H1 (cell line): ENCODE data around the gene MARS1. TPM values are rescaled to one million over a fixed set of nuclear protein-coding genes. Genes with fewer than 3 reads are reported as not detected.

Experiments
- CTCF ChIA-PET: fragments of 300-600 bp; sonication (Branson Sonifier 250); formaldehyde crosslinking; loops from one replicate; lab custom pipeline; 2021; ENCODE audit not compliant: partially characterized antibody; lab: Charles Lee
- POLR2A ChIA-PET: fragments of 300-600 bp; sonication (Branson Sonifier 250); formaldehyde crosslinking; loops from one replicate; lab custom pipeline; 2021; ENCODE audit warnings: inconsistent platforms; ENCODE audit not compliant: partially characterized antibody; lab: Charles Lee
- DNase-seq, 2 experiments: peaks; one replicate each; pipeline versions ENCODE4 v3.0.0 to v3.0.0-alpha.2; 2010 to 2022; ENCODE audit warnings: low spot score in 2 of 2, low read depth in 1 of 2, mixed read lengths in 1 of 2
- FAIRE-seq: peaks from 2 replicates; lab custom pipeline; 2011; peaks lifted over from hg19 to GRCh38; lab: Jason Lieb, UNC
- H2AFZ ChIP-seq: 2 replicates; pipeline ENCODE4 v1.8.1; 2012; ENCODE audit warnings: low read length, inconsistent platforms
- H2AK5ac ChIP-seq: 2 replicates; pipeline ENCODE4 v1.6.1; 2013; ENCODE audit warnings: low read depth, low read length
- H2BK120ac ChIP-seq: replicated peaks from 2 replicates; pipeline ENCODE3; 2013; ENCODE audit warnings: low read depth, low read length, inconsistent platforms
- H2BK12ac ChIP-seq: 2 replicates; pipeline ENCODE4 v1.6.1; 2013; ENCODE audit warnings: low read depth, low read length
- H2BK15ac ChIP-seq: 2 replicates; pipeline ENCODE4 v1.6.1; 2013; ENCODE audit warnings: low read length
- H2BK20ac ChIP-seq: 2 replicates; pipeline ENCODE4 v1.6.1; 2013; ENCODE audit warnings: low read length
- H2BK5ac ChIP-seq: 2 replicates; pipeline ENCODE4 v1.6.1; 2013; ENCODE audit warnings: low read depth, low read length
- H3K14ac ChIP-seq: 2 replicates; pipeline ENCODE4 v1.6.1; 2013; ENCODE audit warnings: inconsistent platforms; ENCODE audit not compliant: insufficient read length
- H3K18ac ChIP-seq: 2 replicates; pipeline ENCODE4 v1.6.1; 2013; ENCODE audit warnings: low read length; ENCODE audit errors: extremely low read depth
- H3K23ac ChIP-seq: 2 replicates; pipeline ENCODE4 v1.6.1; 2013; ENCODE audit warnings: inconsistent platforms; ENCODE audit not compliant: insufficient read length
- H3K23me2 ChIP-seq: 2 replicates; pipeline ENCODE4 v1.6.1; 2013; ENCODE audit warnings: low read depth, low read length
- H3K27ac ChIP-seq: 2 replicates; pipeline ENCODE4 v1.6.1; 2011; ENCODE audit warnings: low read depth, low read length, inconsistent platforms
- H3K27me3 ChIP-seq, 4 experiments: replicated peaks in 1 of 4; 1 replicate in 1 of 4; 2 replicates in 3 of 4; pipeline versions ENCODE4 v1.6.1 to v1.8.1; 2011 to 2013; ENCODE audit warnings: low read length in 3 of 4, mild to moderate bottlenecking in 3 of 4, inconsistent platforms in 2 of 4, mixed read lengths in 2 of 4, moderate library complexity in 1 of 4; ENCODE audit not compliant: control insufficient read depth in 3 of 4, insufficient read depth in 3 of 4; ENCODE audit errors: extremely low read depth in 1 of 4
- H3K36me3 ChIP-seq, 4 experiments: 2 replicates each; pipeline versions ENCODE4 v1.6.1 to v1.8.1; 2011 to 2013; ENCODE audit warnings: mild to moderate bottlenecking in 4 of 4, low read length in 3 of 4, moderate library complexity in 2 of 4, control low read depth in 1 of 4, inconsistent platforms in 1 of 4; ENCODE audit not compliant: insufficient read depth in 4 of 4, control insufficient read depth in 2 of 4
- H3K4ac ChIP-seq: replicated peaks from 2 replicates; pipeline ENCODE3; 2013; ENCODE audit warnings: low read length, low read depth, mixed read lengths, inconsistent platforms; ENCODE audit not compliant: insufficient read length
- H3K4me1 ChIP-seq, 4 experiments: replicated peaks in 1 of 4; 1 replicate in 1 of 4; 2 replicates in 3 of 4; pipeline versions ENCODE4 v1.6.1 to v1.8.1; 2011 to 2013; ENCODE audit warnings: low read length in 3 of 4, inconsistent platforms in 2 of 4, mixed read lengths in 1 of 4; ENCODE audit not compliant: insufficient read depth in 4 of 4, control insufficient read depth in 3 of 4
- H3K4me2 ChIP-seq, 2 experiments: 2 replicates each; pipeline versions ENCODE4 v1.6.1 to v1.8.1; 2011 to 2013; ENCODE audit warnings: low read depth in 2 of 2, low read length in 2 of 2, control low read depth in 1 of 2, inconsistent platforms in 1 of 2, mild to moderate bottlenecking in 1 of 2; ENCODE audit not compliant: insufficient read depth in 1 of 2
- H3K4me3 ChIP-seq, 4 experiments: fragments of 200-600, 300-600 bp in 1 of 4; sonication (generic), shearing (Covaris generic), sonication (Bioruptor Twin) in 1 of 4; 2 replicates each; pipeline versions ENCODE4 v1.5.1 to v1.8.1; 2011 to 2016; ENCODE audit warnings: low read length in 4 of 4, low read depth in 3 of 4, control low read depth in 2 of 4, inconsistent platforms in 2 of 4, mild to moderate bottlenecking in 2 of 4, mixed read lengths in 1 of 4, moderate library complexity in 1 of 4; ENCODE audit not compliant: insufficient read depth in 2 of 4; ENCODE audit errors: extremely low read depth in 1 of 4
- H3K56ac ChIP-seq: replicated peaks from 2 replicates; pipeline ENCODE3; 2013; ENCODE audit warnings: low read depth, mild to moderate bottlenecking, mixed read lengths, low read length, inconsistent platforms; ENCODE audit not compliant: insufficient read length
- H3K79me1 ChIP-seq: 2 replicates; pipeline ENCODE4 v1.6.1; 2013; ENCODE audit warnings: low read depth, low read length, control low read depth
- H3K79me2 ChIP-seq, 2 experiments: 2 replicates each; pipeline versions ENCODE4 v1.6.1 to v1.8.1; 2012 to 2013; ENCODE audit warnings: low read length in 2 of 2, mild to moderate bottlenecking in 2 of 2, inconsistent platforms in 1 of 2; ENCODE audit not compliant: insufficient read depth in 2 of 2, control insufficient read depth in 1 of 2
- H3K9ac ChIP-seq, 4 experiments: replicated peaks in 1 of 4; 1 replicate in 1 of 4; 2 replicates in 3 of 4; pipeline versions ENCODE4 v1.6.1 to v1.8.1; 2011 to 2013; ENCODE audit warnings: low read depth in 3 of 4, low read length in 3 of 4, control low read depth in 2 of 4, mild to moderate bottlenecking in 2 of 4, moderate library complexity in 2 of 4, inconsistent platforms in 1 of 4; ENCODE audit errors: extremely low read depth in 1 of 4
- H3K9me3 ChIP-seq, 2 experiments: 2 replicates each; pipeline versions ENCODE4 v1.6.1 to v1.8.1; 2012 to 2013; ENCODE audit warnings: mild to moderate bottlenecking in 2 of 2, moderate library complexity in 2 of 2, control low read depth in 1 of 2, inconsistent platforms in 1 of 2, low read depth in 1 of 2, low read length in 1 of 2, mixed read lengths in 1 of 2; ENCODE audit not compliant: insufficient read depth in 2 of 2
- H4K20me1 ChIP-seq, 2 experiments: replicated peaks in 1 of 2; 2 replicates each; pipeline versions ENCODE3 to v1.8.1; 2011 to 2013; ENCODE audit warnings: inconsistent platforms in 2 of 2, low read length in 2 of 2, mild to moderate bottlenecking in 1 of 2; ENCODE audit not compliant: insufficient read depth in 2 of 2, control insufficient read depth in 1 of 2
- H4K5ac ChIP-seq: 2 replicates; pipeline ENCODE4 v1.6.1; 2013; ENCODE audit warnings: low read length, low read depth, mixed read lengths, inconsistent platforms; ENCODE audit not compliant: insufficient read length
- H4K8ac ChIP-seq: 2 replicates; pipeline ENCODE4 v1.8.0; 2013; ENCODE audit warnings: mild to moderate bottlenecking, moderate library complexity, low read length, inconsistent platforms; ENCODE audit not compliant: insufficient read depth; ENCODE audit errors: extremely low read depth
- H4K91ac ChIP-seq: replicated peaks from 2 replicates; pipeline ENCODE3; 2013; ENCODE audit warnings: low read length, mixed read lengths, inconsistent platforms; ENCODE audit not compliant: insufficient read length
- ATF2 ChIP-seq: IDR thresholded peaks from 2 replicates; pipeline ENCODE4 v1.6.1; 2012; ENCODE audit warnings: low read length, inconsistent platforms
- CTBP2 ChIP-seq: IDR thresholded peaks from 2 replicates; pipeline ENCODE4 v1.7.0; 2011; ENCODE audit warnings: borderline replicate concordance, mild to moderate bottlenecking, moderate library complexity, mixed read lengths, low read length; ENCODE audit not compliant: insufficient read depth, insufficient read length
- EP300 ChIP-seq, 2 experiments: IDR thresholded peaks; 1 replicate in 1 of 2; 2 replicates in 1 of 2; pipeline ENCODE4 v1.6.1; 2011 to 2012; ENCODE audit warnings: low read depth in 2 of 2, low read length in 2 of 2, mild to moderate bottlenecking in 2 of 2, borderline replicate concordance in 1 of 2, inconsistent platforms in 1 of 2, moderate library complexity in 1 of 2
- FOSL1 ChIP-seq: IDR thresholded peaks from 2 replicates; pipeline ENCODE4 v1.6.1; 2011; ENCODE audit warnings: mild to moderate bottlenecking, low read depth, low read length, moderate library complexity; ENCODE audit not compliant: insufficient read depth
- RBBP5 ChIP-seq: IDR thresholded peaks from 2 replicates; pipeline ENCODE4 v1.7.1; 2012; ENCODE audit warnings: low read depth, mild to moderate bottlenecking, inconsistent platforms, low read length, moderate library complexity, borderline replicate concordance
- RFX5 ChIP-seq: IDR thresholded peaks from 2 replicates; pipeline ENCODE4 v1.6.1; 2011; ENCODE audit warnings: low read depth, low read length, improper control_type of control experiment, borderline replicate concordance
- SAP30 ChIP-seq: fragments of 300-600 bp; sonication (generic); IDR thresholded peaks from 2 replicates; pipeline ENCODE4 v1.7.1; 2012; ENCODE audit warnings: low read length, moderate library complexity, mild to moderate bottlenecking, inconsistent platforms; ENCODE audit not compliant: insufficient read depth, insufficient replicate concordance
- ZNF274 ChIP-seq: IDR thresholded peaks from 2 replicates; pipeline ENCODE4 v1.7.0; 2012; ENCODE audit warnings: low read length, borderline replicate concordance; ENCODE audit errors: extremely low read depth
- WGBS, 2 experiments: shearing (Covaris generic) in 1 of 2; methylation state at CpG; one replicate each; pipeline versions ENCODE4 v1.1.6 to v1.1.7; 2013 to 2015; ENCODE audit warnings: low lambda C conversion rate in 2 of 2, mixed read lengths in 2 of 2, inconsistent platforms in 1 of 2, low coverage in 1 of 2, missing lambda C conversion rate in 1 of 2; ENCODE audit not compliant: insufficient replicate concordance in 2 of 2, insufficient coverage in 1 of 2, insufficient read length in 1 of 2; ENCODE audit errors: extremely low coverage in 1 of 2, missing lambda C conversion rate in 1 of 2; 5-methylcytosine and 5-hydroxymethylcytosine counted together
- polyA plus RNA-seq, 7 experiments: library from polyadenylated mRNA; depleted of rRNA in 3 of 7; stranded (reverse) in 5 of 7; unstranded in 2 of 7; fragments of >200 nt in 5 of 7; fragments of 200-250 nt in 2 of 7; gene quantifications; 1 replicate in 5 of 7; 2 replicates in 1 of 7; 4 replicates in 1 of 7; pipeline versions ENCODE4 v1.2.1 to v1.2.3, GENCODE V29; 2011 to 2013; ENCODE audit warnings: missing spikeins in 2 of 7, mixed read lengths in 2 of 7
- total RNA-seq: library from RNA; stranded (reverse); fragmentation: NEBNext Ultra II Directional; extraction: Animal tissue kit (Norgen Biotek cat#: 25700); gene quantifications from 2 replicates; pipeline ENCODE4 v1.2.1, GENCODE V29; 2021

The MARS1 gene
- total and polyA plus RNA-seq, 2 of the 8 experiments (the other 6 are each of a cell fraction or from before 2014, with no cell fraction given): 194 to 407 TPM

GRCh38 chr12:57461276-57461916 lies 26.5 kb upstream of the MARS1 start:
- Histone ChIP-seq H2BK12ac (peak overlapping the region; percentile 90; the same call in 1 of the 2 replicates), H3K18ac (peak overlapping the region; percentile 98), H3K4ac (peak overlapping the region; percentile 28), H3K79me1 (no peaks in the 10 kb centered on the region), H3K4me2 (peak overlapping the region; percentile 84 to 95), H3K4me3 (peak overlapping the region; percentile 72 to 91 (median 86)), H4K20me1 (no peaks in the 10 kb centered on the region), H4K5ac (peak overlapping the region; percentile 40), H3K79me2 (peaks cover 0 to 16% of the 10 kb centered on the region in 2 experiments; a peak in 1 of 4 replicates), H3K9ac (peak overlapping the region in 3 of 4 experiments; percentile 72 to 83 (median 74); a peak in 6 of 7 replicates), H2BK20ac (0 out of 2 replicates have a peak overlapping the region, but pooled peaks have one; percentile 43), H2AFZ (no peak overlapping the region), H2AK5ac (no peak overlapping the region), H2BK15ac (no peak overlapping the region), H3K23me2 (peaks cover 4% of the 10 kb centered on the region; the same call in 1 of the 2 replicates), H3K9me3 (no peaks in the 10 kb centered on the region), H4K91ac (no peak overlapping the region), H2BK5ac (peak overlapping the region; percentile 98), H3K56ac (peak overlapping the region; percentile 37), H3K27ac (peak overlapping the region; percentile 87), H2BK120ac (no peak overlapping the region), H3K4me1 (peaks cover 0 to 12% (median 6%) of the 10 kb centered on the region in 4 experiments; a peak in 6 of 7 replicates), H3K14ac (no peak overlapping the region), H3K23ac (no peak overlapping the region), H4K8ac (no peak overlapping the region), H3K36me3 (peaks cover 0 to 4% (median 1%) of the 10 kb centered on the region in 4 experiments; a peak in 4 of 8 replicates), H3K27me3 (no peaks in the 10 kb centered on the region)
- 0% methylated on average over 10 of the region's 32 CpGs; no CpG with 5 or more reads in 1 of the 2 experiments for WGBS, 2 experiments
- ChIA-PET POLR2A (interaction anchor here (1.0 to 6.4 kb wide), 9 partner anchors 9 to 238 kb away, joined by 3 to 51 read pairs (median 4); partner anchors contain the start of gene SHMT2), CTCF (interaction anchor here (0.5 to 18.5 kb wide), 13 partner anchors 9 to 531 kb away, joined by 3 to 478 read pairs (median 4); partner anchors contain the start of genes ARHGAP9, MARS1 and STAC3)
- DNase-seq (peak in 1 of 2 experiments; percentile 92), FAIRE-seq (no peak)
- TF ChIP-seq SAP30 (peak; percentile 32), CTBP2 (peak; percentile 41), FOSL1 (no peak), ATF2 (peak; percentile 88; the same call in 1 of the 2 replicates), RBBP5 (peak; percentile 66; the same call in 1 of the 2 replicates), RFX5 (no peak), EP300 (IDR thresholded peaks at IDR 0.05; ENCODE audit: borderline replicate concordance in 1 of 2, low read depth in 2 of 2, low read length in 2 of 2) (0 out of 3 replicates have a peak, but pooled peaks of 1 of the 2 experiments have one; percentile 17), ZNF274 (no peak)
